GM19035 (cell line): ENCODE data around the gene SNHG17.
"Not testable (repeated sequence)": the region's sequence is repeated elsewhere in the genome, so short reads cannot be mapped to it uniquely, and the experiment has no call there.

ENCODE experiments used
- ATAC-seq: cut with Tn5 transposase; IDR thresholded peaks from one replicate; pipeline ENCODE4 v1.9.1; 2021; ENCODE audit not compliant: unreplicated experiment

The SNHG17 gene

GRCh38 chr20:38421915-38422314, 13.2 kb downstream of the SNHG17 start:
- ATAC-seq: no peak

GRCh38 chr20:38420388-38421085, 14.6 kb downstream of the SNHG17 start:
- no peak for ATAC-seq

- ATAC-seq: no peak
Observed at GRCh38 chr20:38418509-38419204, 16.5 kb downstream of the SNHG17 start.

GRCh38 chr20:38414769-38415450, 20.2 kb downstream of the SNHG17 start:
- no peak for ATAC-seq

- ATAC-seq: no peak
Observed at GRCh38 chr20:38412877-38413577, 22.1 kb downstream of the SNHG17 start.

GRCh38 chr20:38407822-38408221, 27.3 kb downstream of the SNHG17 start:
- not testable (repeated sequence) for ATAC-seq

GRCh38 chr20:38407321-38407720, 27.8 kb downstream of the SNHG17 start:
- no peak for ATAC-seq

GRCh38 chr20:38406476-38406875, 28.7 kb downstream of the SNHG17 start:
- no peak for ATAC-seq

- ATAC-seq: no peak
Observed at GRCh38 chr20:38405132-38405531, 30.0 kb downstream of the SNHG17 start.

GRCh38 chr20:38404016-38404415, 31.1 kb downstream of the SNHG17 start:
- ATAC-seq: no peak

- ATAC-seq: no peak
Observed at GRCh38 chr20:38402816-38403215, 32.3 kb downstream of the SNHG17 start.

- no peak for ATAC-seq
Observed at GRCh38 chr20:38402089-38402488, 33.0 kb downstream of the SNHG17 start.

- not testable (repeated sequence) for ATAC-seq
Observed at GRCh38 chr20:38395751-38396395, 39.3 kb downstream of the SNHG17 start.

- no peak for ATAC-seq
Observed at GRCh38 chr20:38395165-38395564, 40.0 kb downstream of the SNHG17 start.

- no peak for ATAC-seq
Observed at GRCh38 chr20:38393259-38393658, 41.9 kb downstream of the SNHG17 start.

GRCh38 chr20:38392356-38392755, 42.8 kb downstream of the SNHG17 start:
- no peak for ATAC-seq

- no peak for ATAC-seq
Observed at GRCh38 chr20:38387953-38388352, 47.2 kb downstream of the SNHG17 start.

GRCh38 chr20:38386851-38387250, 48.3 kb downstream of the SNHG17 start:
- ATAC-seq: no peak

- ATAC-seq: no peak
Observed at GRCh38 chr20:38386004-38386403, 49.1 kb downstream of the SNHG17 start.

GRCh38 chr20:38383147-38383546, 52.0 kb downstream of the SNHG17 start:
- ATAC-seq: no peak

GRCh38 chr20:38377838-38378237, 57.3 kb downstream of the SNHG17 start:
- not testable (repeated sequence) for ATAC-seq
